GM19455 (cell line): ENCODE measurements around the gene TMEM168.
"Not testable (repeated sequence)": the region's sequence is repeated elsewhere in the genome, so short reads cannot be mapped to it uniquely, and the experiment has no call there.

Experiments used
- ATAC-seq: cut with Tn5 transposase; IDR thresholded peaks from one replicate; pipeline ENCODE4 v1.9.1; 2021; ENCODE audit not compliant: unreplicated experiment

The TMEM168 gene

DNA sequence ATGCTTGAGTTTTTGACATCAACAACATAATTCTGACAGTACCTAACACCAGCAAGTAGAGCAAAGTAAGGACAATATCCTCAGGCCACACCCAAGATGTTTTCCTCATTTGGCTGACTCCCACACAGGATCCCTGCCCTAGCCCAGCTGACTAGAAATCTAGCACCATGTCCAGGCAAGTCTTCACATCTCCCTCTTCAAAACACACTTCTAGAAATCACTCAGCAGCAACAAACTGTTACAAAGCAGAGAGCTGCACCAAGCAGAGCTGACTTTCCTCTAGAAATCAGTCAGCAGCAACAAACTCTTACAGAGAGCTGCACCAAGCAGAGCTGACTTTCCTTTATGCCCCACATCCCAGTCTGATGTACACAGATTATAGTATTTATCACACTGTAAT is 7.7 kb downstream of the TMEM168 start:
- peak; percentile 92 for ATAC-seq

DNA sequence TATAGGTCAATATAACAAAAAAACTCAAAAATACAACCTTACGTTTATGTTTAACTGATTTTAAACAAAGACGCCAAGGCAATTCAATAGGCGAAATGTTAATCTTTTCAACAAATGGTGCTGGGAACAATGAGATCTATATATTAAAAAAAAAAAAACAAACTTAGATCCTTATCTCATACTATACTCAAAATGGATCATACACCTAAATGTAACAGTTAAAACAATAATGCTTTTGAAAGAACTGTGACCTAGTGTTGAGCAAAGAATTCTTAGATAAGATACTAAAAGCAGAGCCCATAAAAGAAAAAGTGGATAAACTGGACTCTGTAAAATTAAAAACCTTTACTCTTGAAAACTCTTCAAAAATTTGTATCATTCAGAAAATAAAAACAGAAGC is 8.6 kb downstream of the TMEM168 start:
- ATAC-seq, result no peak

DNA sequence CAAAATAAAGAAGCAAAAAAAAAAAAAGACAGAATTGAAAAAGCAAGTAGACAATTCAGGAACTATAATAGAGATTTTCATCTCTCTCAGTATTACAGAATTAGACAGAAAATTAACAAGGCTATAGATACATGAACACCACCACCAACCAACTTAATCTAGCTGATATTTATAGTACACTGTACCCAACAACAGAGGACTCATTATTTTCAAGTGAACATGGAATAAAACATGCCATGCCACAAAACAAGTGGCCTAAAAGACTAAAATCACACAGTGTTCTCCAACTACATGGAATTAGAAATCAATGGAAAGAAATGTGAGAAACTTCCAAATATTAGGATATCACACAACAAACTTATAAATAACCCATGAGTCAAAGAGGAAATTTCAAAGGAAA is 9.1 kb downstream of the TMEM168 start:
- no peak for ATAC-seq

DNA sequence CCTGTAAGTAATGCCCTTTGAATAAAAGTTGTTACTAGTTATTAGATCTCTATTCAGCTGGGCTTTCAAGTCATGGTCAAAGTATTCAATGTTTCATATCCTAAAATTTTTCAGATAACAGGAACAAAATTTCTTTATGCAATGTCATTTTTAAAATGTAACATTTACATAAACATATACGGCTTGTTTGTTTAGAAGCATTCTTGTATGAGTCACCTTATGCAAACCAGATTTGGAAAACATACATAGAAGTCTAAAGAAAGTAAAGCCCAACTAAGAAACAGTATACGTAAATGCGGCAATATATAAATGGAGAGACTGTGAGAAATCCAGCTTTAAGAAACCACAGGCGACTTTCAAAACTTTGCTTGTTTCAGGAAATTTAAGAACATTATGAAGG is 10.5 kb downstream of the TMEM168 start:
- ATAC-seq, result no peak

DNA sequence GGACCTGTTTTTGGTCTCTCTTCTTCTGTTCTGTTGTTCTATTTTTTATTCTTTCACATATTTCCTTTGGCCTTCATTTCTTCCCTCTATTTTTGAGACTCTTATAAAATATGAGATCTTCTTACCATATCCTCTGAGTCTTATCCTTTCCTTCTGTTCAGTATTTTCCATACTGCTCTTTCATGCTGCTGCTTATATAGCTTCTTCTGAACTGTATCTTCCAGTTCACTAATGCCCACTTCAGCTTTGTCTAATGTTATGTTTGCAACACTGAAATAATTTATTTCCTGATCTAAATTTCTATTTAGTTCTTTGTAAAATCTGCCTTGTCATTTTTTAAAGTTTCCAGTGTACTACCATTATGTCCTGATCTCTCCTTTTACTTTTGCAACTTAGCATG is 12.8 kb downstream of the TMEM168 start:
- ATAC-seq, result no peak

DNA sequence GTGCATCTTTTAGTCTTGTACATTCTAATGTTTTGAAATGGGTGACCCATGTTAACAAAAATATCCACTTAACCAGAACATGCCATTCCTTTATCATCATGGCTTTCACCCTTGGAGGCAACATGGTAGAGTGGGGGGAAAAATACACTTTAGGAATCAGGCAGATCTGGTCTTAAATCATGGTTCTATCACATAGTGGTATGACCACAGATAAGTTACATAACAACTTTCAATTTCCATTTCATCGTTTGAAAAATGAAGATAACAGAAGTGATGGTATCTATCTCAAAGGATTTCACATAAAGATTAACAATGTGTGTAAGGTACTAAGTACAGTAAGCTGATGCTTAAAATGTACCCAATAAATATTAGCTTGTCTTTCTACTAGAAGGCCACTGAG is 19.0 kb downstream of the TMEM168 start:
- no peak for ATAC-seq

DNA sequence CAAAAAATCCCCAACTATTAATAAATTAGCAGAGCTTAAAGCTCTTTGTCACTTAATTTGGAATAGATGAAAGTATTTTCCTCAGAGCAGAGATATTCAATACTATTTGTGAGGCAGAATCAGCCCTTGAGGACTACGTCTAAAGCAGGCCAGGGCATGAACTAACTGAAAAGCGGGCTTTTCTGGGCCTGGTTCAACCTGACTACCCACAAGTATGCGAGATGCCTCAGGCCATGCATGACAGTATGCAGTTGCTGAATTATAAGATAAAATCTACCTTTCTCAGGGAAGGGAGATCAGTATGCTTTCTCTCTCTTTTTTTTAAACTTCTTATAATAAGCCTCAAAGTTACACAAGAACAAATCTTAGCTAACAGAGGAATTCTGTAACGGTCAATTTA is 20.1 kb downstream of the TMEM168 start:
- no peak for ATAC-seq

DNA sequence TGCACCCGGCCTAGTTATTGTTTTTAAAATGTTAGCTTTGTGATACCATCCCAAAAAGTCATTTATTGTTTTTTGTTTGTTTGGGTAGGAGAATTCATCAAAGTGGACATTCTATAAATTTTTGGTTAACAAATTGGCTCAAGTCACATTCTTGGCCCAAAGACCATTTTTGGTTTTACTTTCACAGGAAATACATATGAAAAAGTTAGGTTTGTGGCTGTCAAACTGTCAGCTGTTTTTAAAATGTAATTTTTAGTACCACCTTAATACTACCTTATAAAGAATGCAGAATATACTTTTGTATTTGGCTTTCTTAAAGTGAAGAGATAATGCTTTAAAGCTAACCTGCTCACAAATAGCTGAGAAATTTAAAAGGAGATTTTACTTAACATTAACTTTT is 25.1 kb downstream of the TMEM168 start:
- ATAC-seq, result no peak

DNA sequence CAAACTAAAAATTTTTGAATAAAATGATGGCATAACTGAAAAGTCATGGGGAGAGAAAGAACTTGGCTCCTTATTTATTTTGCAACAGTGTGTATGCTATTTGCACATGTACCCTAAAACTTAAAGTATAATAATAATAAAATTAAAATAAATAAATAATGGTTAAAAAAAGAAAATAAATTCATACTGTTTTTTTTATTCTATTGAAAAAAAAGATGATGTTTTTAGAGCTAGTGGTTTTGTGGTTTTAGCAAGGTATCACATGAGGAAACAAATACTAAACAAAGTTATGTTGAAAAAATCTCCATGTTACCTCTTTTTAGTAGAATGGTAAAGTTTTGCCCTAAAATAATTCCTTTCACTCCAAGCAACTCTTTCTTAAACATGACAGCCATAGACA is 26.2 kb downstream of the TMEM168 start:
- no peak for ATAC-seq

DNA sequence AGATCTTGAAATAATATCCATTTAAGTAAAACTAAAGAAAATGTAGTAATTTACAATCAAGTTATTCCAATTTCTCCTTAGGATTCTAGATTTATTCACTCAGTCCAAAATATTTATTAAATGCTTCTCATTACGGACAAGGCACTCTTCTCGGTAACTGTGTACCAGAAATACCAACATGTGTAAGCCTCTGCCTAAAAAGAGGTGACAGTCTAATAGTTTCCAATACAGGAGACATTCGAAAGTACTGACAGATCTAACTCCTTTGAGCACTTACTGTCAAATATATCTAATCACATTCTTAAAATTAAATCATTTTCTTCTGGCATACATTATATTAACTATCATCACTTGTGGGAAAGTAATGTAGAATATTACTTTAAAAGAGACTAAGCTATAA is 26.9 kb downstream of the TMEM168 start:
- no peak for ATAC-seq

DNA sequence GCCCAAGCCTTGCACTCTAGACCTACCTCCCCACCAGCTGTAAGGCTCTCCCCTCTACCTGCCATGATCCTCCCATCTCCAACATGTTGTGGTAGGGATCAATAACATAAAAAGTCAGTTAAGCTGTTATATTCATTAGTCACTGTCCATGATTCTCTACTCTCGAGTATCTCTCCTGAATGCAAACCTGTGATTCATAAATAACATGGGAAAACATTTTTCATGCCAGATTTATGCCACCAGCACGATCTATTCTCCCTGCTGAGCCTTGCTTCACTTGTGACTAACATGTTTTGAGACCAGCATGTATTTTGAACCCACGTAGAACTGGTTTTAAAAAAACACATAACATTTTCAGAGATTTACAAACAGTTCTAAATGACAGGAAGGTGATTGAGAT is 30.3 kb downstream of the TMEM168 start:
- no peak for ATAC-seq

DNA sequence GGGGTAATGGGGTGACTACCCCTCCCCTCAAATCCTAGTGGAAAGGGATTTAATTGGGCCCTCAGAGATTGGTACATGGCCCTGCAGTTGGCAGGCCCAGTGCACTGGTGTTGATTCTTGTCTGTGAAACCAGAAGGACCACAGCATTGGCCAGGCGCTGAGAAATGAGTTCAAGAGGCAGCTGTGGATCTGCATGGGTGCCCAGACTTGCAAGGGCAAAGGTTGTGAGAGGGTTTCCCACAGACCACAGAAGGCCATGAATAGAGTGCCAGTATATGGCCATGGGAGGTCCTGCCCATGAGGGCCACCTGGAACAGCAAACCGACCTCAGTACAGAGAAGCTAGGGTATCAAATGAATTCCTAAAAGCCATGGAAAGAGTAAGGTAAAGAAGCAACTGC is 32.9 kb downstream of the TMEM168 start:
- ATAC-seq, result no peak

DNA sequence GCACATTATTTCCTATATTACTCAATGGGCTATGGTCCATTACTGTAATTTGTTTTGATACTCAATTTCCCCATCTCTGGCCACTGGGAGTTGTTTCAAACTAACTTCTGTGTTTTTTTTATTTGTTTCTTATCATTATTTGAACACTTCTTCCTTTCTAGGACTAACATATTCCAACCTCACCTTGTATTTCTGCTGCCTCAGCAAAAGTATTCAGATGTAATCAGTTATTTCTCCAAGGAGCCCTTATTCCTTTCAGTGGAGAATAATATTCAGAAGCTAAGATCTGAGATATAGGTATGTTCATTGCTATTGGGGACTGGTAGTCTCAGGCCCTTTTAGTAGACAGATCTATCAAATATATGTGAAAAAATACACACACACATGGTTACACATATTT is 36.9 kb downstream of the TMEM168 start:
- no peak for ATAC-seq

DNA sequence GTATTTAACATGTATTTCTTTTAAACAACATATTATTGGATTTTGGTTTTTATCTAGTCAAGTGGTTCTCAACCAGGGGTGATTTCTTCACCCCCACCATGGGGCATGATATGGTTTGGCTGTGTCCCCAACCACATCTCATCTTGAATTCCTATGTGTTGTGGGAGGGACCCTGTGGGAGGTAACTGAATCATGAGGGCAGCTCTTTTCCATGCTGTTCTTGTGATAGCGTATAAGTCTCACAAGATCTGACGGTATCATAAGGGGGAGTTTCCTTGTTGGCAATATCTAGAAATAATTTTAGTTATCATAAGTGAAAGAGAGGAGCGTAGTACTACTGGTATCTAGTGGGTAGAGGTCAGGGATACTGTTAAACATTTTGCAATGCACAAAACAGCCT is 37.6 kb downstream of the TMEM168 start:
- no peak for ATAC-seq

DNA sequence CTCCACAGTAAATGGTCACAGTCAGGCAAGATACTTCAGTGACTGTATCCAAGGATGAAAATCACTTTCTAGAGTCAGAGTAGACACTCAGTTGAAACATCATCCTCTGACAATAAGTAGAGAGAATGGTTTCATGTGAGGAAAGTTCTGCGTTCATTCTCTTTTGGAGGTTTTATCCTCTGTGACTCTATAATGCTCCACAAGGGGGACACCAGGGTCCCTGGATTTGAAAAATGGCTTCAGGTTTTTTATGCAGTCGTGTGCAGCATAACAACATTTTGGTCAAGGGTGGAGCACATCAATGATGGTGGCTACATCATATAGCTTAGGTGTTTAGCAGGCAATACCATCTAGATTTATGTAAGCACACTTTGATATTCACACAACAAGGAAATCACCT is 40.4 kb downstream of the TMEM168 start:
- no peak for ATAC-seq

DNA sequence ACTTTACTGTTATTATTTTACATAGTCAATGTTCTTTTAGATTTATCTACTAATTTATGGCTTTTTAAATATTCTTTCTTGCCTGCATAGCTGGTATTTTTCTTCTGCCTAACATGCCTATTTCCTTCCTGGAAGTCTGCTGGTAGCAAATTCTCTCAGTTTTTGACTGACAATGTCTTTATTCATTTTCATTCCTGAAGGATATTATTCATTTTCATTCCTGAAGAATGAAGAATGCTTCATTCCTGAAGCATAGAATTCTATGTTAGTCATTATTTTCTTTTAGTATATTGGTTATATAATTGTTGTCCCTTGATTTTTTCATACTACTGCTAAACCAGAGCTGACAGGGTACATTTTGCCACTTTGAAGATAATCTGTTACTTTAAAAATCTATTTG is 41.8 kb downstream of the TMEM168 start:
- ATAC-seq, result no peak

DNA sequence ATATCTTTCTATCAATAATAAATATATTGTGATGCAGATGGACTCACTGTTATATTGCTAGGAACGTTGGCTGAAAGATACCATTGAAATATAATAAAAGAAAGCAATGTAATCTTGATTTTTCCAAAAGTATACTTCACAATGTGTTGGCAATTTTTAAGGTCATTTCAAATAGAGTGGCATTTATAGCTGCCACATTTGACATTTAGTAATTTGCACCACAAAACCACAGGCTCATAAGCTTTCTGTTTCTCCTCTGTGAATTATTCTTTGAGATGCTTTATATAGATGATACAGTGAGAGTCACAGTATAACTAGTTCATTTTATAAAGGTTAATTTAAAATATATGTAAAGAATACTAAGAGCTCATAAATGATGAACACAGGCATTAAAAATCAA is 44.6 kb downstream of the TMEM168 start:
- ATAC-seq, result no peak

DNA sequence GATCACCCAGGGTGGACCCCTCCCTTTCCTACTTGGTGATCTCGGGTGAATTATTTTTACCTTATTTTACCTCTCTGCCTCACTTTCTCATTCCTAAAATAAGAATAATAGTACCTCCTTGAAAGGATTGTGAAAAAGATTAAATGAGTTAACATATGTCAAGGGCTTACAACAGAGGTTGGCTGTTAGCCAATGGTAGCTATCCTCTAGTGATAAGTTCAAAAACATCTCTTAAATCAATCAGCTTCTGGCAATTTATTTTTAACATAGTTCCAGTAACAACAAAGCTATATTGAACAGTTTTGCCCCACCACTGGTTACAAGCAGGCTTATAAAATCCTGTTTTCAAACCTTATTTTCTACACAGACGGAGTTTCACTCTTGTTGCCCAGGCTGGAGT is 45.4 kb downstream of the TMEM168 start:
- no peak for ATAC-seq

DNA sequence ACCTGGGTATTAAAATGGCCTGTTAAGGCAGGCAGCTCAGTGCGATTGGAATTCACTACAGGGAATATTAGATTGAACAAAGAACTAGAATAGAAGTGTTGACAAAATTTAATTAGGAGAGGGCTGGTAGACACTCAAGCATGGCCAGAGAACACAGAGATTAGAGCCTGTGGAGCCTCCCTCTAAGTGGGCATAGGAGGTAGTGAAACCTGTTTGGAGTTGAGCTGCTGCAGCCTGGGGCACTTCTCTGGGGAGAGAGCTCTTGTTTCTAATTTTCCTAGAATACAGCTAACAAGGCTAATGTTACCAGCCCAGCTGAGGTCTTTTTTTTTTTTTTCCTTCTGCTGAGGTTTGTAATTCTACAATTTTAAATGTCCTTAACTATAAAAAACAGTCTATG is 46.4 kb downstream of the TMEM168 start:
- ATAC-seq, result no peak

DNA sequence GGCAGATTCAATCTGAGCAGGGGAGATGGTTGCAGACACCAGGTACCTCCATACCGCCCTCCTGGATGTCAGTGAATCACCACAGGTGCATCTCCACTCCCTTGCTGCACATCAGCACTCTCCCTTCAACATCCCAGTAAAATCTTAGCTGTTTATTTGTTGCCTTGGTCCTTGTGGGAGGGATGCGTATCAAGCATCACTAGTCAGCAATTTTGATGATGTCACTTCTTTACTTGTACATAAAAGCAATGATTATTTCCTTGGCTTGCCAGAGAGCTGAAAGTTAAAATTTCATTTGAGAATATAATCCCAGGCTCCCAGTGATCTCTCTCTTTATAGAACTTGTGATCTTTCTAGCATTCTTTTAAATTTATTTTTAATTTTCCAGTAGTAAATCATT is 49.5 kb downstream of the TMEM168 start:
- no peak for ATAC-seq

DNA sequence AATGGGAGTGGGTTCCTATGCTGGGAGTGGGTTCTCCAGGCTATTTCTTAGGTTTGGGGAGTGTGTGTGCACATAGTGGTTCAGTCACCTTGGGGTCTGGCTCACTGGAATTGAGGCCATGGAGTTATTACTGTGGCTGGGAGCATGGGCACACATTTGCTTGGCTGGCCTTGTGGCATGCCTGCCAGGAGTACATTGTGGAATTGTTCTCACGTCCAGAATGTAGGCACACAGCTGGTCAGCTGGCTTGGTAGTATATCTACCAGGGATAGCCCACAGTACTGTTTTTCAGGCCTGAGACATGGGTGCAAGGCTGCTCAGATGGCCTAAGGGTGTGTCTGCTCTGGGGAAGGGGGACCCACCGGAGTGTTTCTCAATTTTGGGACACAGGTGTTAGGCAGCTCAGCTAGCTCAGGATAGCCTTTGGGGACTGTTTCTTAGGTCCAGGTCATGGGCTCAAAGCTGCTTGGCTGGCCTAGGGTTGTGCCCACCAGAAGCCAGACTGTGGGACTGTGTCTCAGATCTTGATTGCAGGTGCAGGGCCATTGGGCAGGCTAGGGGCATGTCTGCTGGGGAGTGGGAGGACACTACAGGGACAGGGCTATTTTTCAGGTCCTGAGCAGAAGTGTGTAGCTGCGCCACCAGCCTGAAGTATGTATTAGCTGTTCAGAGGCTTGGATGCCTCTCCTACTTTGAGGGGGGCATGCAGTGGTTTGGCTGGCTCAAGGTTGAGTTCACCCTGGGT is 50.6 kb downstream of the TMEM168 start:
- no peak for ATAC-seq

DNA sequence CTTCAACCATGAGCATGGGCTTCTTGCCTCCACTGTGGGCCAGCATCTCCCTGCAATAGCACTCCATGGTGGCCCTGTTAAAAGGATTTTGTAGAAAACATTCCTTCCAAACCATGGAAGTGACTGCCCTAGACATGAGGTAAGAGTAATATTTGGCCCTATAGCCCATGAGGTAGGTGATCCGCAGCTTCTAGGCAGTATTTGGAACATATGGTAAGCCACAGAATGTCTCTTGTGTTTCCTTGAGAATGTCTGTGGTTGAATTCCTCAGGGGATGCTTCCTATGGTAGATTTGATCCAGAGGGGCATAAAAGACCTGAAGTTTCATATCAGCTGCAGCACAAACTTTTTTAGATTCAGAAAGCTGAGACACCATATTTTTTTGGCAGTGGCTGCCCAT is 54.9 kb downstream of the TMEM168 start:
- ATAC-seq, result no peak

DNA sequence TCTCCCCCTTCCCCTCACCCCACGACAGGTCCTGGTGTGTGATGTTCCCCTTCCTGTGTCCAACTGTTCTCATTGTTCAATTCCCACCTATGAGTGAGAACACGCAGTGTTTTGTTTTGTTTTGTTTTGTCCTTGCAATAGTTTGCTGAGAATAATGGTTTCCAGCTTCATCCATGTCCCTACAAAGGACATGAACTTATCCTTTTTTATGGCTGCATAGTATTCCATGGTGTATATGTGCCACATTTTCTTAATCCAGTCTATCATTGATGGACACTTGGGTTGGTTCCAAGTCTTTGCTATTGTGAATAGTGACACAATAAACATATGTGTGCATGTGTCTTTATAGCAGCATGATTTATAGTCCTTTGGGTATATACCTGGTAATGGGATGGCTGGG is 58.9 kb downstream of the TMEM168 start:
- ATAC-seq, result not testable (repeated sequence)

DNA sequence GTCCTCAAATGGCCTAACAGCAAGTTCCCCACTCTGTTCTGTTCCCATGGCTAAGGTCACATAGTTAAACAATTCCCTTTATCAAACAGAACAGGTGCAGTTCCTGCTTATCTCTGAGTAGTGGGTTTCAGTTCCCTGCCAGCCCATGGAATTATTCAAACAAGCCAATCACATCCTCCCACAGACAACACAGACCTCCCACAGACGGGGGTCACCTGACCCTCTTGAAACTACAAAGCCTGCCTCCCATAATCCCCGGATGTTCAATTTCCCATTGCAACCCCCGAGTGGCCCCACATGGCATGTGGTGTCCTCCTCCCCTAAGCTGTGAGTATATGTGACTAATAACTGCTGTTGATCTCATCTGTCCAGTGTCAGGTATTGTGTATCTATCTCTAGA is 64.1 kb downstream of the TMEM168 start:
- ATAC-seq, result no peak
